ENCODE results near the gene DSCAM.

DSCAM gene

GRCh38 chr21:40164905-40165772 lies 681.8 kb downstream of the DSCAM start:
- DNase-seq: no peak

- DNase-seq: no peak
These were observed 684.9 kb downstream of the DSCAM start for GRCh38 chr21:40162075-40162474.

- no peak for DNase-seq
These were observed 686.0 kb downstream of the DSCAM start for GRCh38 chr21:40160911-40161310.

- DNase-seq: no peak
These were observed 688.6 kb downstream of the DSCAM start for GRCh38 chr21:40158366-40158765.

- DNase-seq: no peak
These were observed 691.4 kb downstream of the DSCAM start for GRCh38 chr21:40155563-40155962.

GRCh38 chr21:40153351-40153750 lies 693.6 kb downstream of the DSCAM start:
- DNase-seq: no peak

- DNase-seq: no peak
These were observed 694.5 kb downstream of the DSCAM start for GRCh38 chr21:40152476-40152875.

- DNase-seq: no peak
These were observed 695.3 kb downstream of the DSCAM start for GRCh38 chr21:40151611-40152010.

- no peak for DNase-seq
These were observed 700.6 kb downstream of the DSCAM start for GRCh38 chr21:40146216-40146837.

- DNase-seq: peak; percentile 69
These were observed 703.0 kb downstream of the DSCAM start for GRCh38 chr21:40143822-40144525.

GRCh38 chr21:40141621-40142020 lies 705.3 kb downstream of the DSCAM start:
- DNase-seq: no peak

- DNase-seq: no peak
These were observed 706.3 kb downstream of the DSCAM start for GRCh38 chr21:40140675-40141074.

GRCh38 chr21:40139636-40140035 lies 707.3 kb downstream of the DSCAM start:
- no peak for DNase-seq

- no peak for DNase-seq
These were observed 710.4 kb downstream of the DSCAM start for GRCh38 chr21:40136571-40136970.

GRCh38 chr21:40134731-40135492 lies 712.0 kb downstream of the DSCAM start:
- no peak for DNase-seq

- no peak for DNase-seq
These were observed 716.5 kb downstream of the DSCAM start for GRCh38 chr21:40130476-40130875.

- DNase-seq: no peak
These were observed 717.1 kb downstream of the DSCAM start for GRCh38 chr21:40129809-40130208.

GRCh38 chr21:40128891-40129290 lies 718.1 kb downstream of the DSCAM start:
- no peak for DNase-seq

GRCh38 chr21:40120940-40121575 lies 725.9 kb downstream of the DSCAM start:
- no peak for DNase-seq

- DNase-seq: no peak
These were observed 728.4 kb downstream of the DSCAM start for GRCh38 chr21:40118527-40118926.

GRCh38 chr21:40117236-40117635 lies 729.7 kb downstream of the DSCAM start:
- DNase-seq: no peak

GRCh38 chr21:40115775-40116174 lies 731.2 kb downstream of the DSCAM start:
- DNase-seq: no peak

GRCh38 chr21:40102682-40103081 lies 744.3 kb downstream of the DSCAM start:
- DNase-seq: no peak

Data from islet precursor cell (in vitro differentiated cells).